ENCODE measurements around the gene OSBPL6.

- no peak for TF ChIP-seq ZNF362 (CRISPR knock-in tag; IDR thresholded peaks at IDR 0.05; ENCODE audit: borderline replicate concordance)
- TF ChIP-seq POLR2AphosphoS5 (IDR thresholded peaks at IDR 0.05; ENCODE audit: low read depth, low read length), result no peak
- no peak for TF ChIP-seq CTCF (CRISPR knock-in tag; IDR thresholded peaks at IDR 0.05)
- TF ChIP-seq GLI4 (CRISPR knock-in tag; IDR thresholded peaks at IDR 0.05; ENCODE audit: borderline replicate concordance), result no peak
- TF ChIP-seq RAD21 (CRISPR knock-in tag; IDR thresholded peaks at IDR 0.05), result no peak
- no peak for TF ChIP-seq FOXP1 (IDR thresholded peaks at IDR 0.05)
- no peak for TF ChIP-seq FOXP1 (CRISPR knock-in tag; IDR thresholded peaks at IDR 0.05)
- no peak for TF ChIP-seq KLF9 (CRISPR knock-in tag; IDR thresholded peaks at IDR 0.05; ENCODE audit: low read depth)
Measured at GRCh38 chr2:178160601-178161000, 33.7 kb upstream of the OSBPL6 start.
